GDM1 (cell line): ENCODE results near the gene RRN3.
"Not testable (repeated sequence)": the region's sequence is repeated elsewhere in the genome, so short reads cannot be mapped to it uniquely, and the experiment has no call there.

Experiments
- DNase-seq: peaks from one replicate; lab custom pipeline; 2025; lab: John Stamatoyannopoulos, UW

The RRN3 gene

GRCh38 chr16:15027503-15028344 is 66.3 kb downstream of the RRN3 start:
- DNase-seq = not testable (repeated sequence)

- DNase-seq = not testable (repeated sequence)
Measured at GRCh38 chr16:15027051-15027450, 67.0 kb downstream of the RRN3 start.

GRCh38 chr16:15025234-15025951 is 68.7 kb downstream of the RRN3 start:
- not testable (repeated sequence) for DNase-seq

- DNase-seq = not testable (repeated sequence)
Measured at GRCh38 chr16:15024858-15025199, 69.2 kb downstream of the RRN3 start.

GRCh38 chr16:15023381-15024077 is 70.5 kb downstream of the RRN3 start:
- DNase-seq = not testable (repeated sequence)

- DNase-seq = peak; percentile 21
Measured at GRCh38 chr16:15022194-15022593, 71.9 kb downstream of the RRN3 start.

- not testable (repeated sequence) for DNase-seq
Measured at GRCh38 chr16:15021429-15021828, 72.6 kb downstream of the RRN3 start.

- DNase-seq = not testable (repeated sequence)
Measured at GRCh38 chr16:15016951-15017580, 77.0 kb downstream of the RRN3 start.

GRCh38 chr16:15016354-15016753 is 77.7 kb downstream of the RRN3 start:
- peak; percentile 40 for DNase-seq

- DNase-seq = not testable (repeated sequence)
Measured at GRCh38 chr16:15015671-15016070, 78.4 kb downstream of the RRN3 start.

GRCh38 chr16:15012941-15013340 is 81.1 kb downstream of the RRN3 start:
- DNase-seq = not testable (repeated sequence)
